Measurements from ENCODE around the gene ELAVL2. TPM values are rescaled to one million over a fixed set of nuclear protein-coding genes. Genes with fewer than 3 reads are reported as not detected.

The ELAVL2 gene
- total RNA-seq, 3 donors from 2014 or later = 0.59 to 1.1 (median 0.66) TPM

GRCh38 chr9:23702311-23702922 lies 123.6 kb downstream of the ELAVL2 start:
- no peaks in the 10 kb centered on the region for H3K4me1 ChIP-seq
- DNase-seq (ENCODE audit: low spot score in 2 of 2) = no peak

GRCh38 chr9:23701291-23701690 lies 124.7 kb downstream of the ELAVL2 start:
- intact Hi-C loops (cut with DNase I; ENCODE audit: low total_unique reads) = no loop called here
- H3K9me3 ChIP-seq = no peaks in the 10 kb centered on the region
- DNase-seq (ENCODE audit: low spot score in 2 of 2) = no peak
- H3K27ac ChIP-seq = no peak overlapping the region
- no peaks in the 10 kb centered on the region for H3K4me1 ChIP-seq
- H3K36me3 ChIP-seq = no peaks in the 10 kb centered on the region
- no peak for TF ChIP-seq POLR2A (IDR thresholded peaks at IDR 0.05)
- TF ChIP-seq POLR2AphosphoS5 (IDR thresholded peaks at IDR 0.05) = no peak
- no peak for TF ChIP-seq CTCF (IDR thresholded peaks at IDR 0.05)
- H3K27me3 ChIP-seq = no peaks in the 10 kb centered on the region
- no peak overlapping the region for H3K4me3 ChIP-seq

More at GRCh38 chr9:23702311-23702922, 123.6 kb downstream of the ELAVL2 start:
- intact Hi-C loops (cut with DNase I; ENCODE audit: low total_unique reads) = no loop called here
- no peak for TF ChIP-seq POLR2A (IDR thresholded peaks at IDR 0.05)
- TF ChIP-seq POLR2AphosphoS5 (IDR thresholded peaks at IDR 0.05) = no peak
- no peak for TF ChIP-seq CTCF (IDR thresholded peaks at IDR 0.05)
- no peaks in the 10 kb centered on the region for H3K9me3 ChIP-seq
- no peak overlapping the region for H3K27ac ChIP-seq
- H3K4me3 ChIP-seq = no peak overlapping the region
- no peaks in the 10 kb centered on the region for H3K27me3 ChIP-seq
- no peaks in the 10 kb centered on the region for H3K36me3 ChIP-seq

DNA sequence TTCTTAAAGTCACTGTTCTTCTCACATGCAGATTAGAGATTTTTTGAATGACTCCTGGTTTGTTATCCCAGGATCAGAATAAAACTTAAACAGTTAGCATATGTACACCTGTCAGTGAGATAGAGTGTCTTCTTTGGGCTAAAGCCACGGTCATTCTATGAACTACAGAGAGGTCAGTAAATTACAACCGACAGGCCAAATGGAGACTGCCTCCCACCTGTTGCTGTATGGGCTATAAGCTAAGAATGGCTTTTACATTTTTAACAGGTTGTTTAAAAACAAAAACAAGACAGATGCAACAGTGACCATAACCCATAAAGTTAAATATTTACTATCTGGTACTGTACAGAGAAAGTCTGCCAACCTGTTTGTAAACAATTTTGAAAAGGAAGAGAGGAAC lies 125.7 kb downstream of the ELAVL2 start:
- H3K4me1 ChIP-seq = no peaks in the 10 kb centered on the region
- H3K4me3 ChIP-seq = no peak overlapping the region
- no peak for DNase-seq (ENCODE audit: low spot score in 2 of 2)
- no peaks in the 10 kb centered on the region for H3K27me3 ChIP-seq
- intact Hi-C loops (cut with DNase I; ENCODE audit: low total_unique reads) = no loop called here
- H3K27ac ChIP-seq = no peak overlapping the region
- no peaks in the 10 kb centered on the region for H3K9me3 ChIP-seq
- H3K36me3 ChIP-seq = no peaks in the 10 kb centered on the region
- no peak for TF ChIP-seq POLR2A (IDR thresholded peaks at IDR 0.05)
- no peak for TF ChIP-seq POLR2AphosphoS5 (IDR thresholded peaks at IDR 0.05)
- no peak for TF ChIP-seq CTCF (IDR thresholded peaks at IDR 0.05)

GRCh38 chr9:23698161-23698560 lies 127.9 kb downstream of the ELAVL2 start:
- Histone ChIP-seq H3K27me3 (no peaks in the 10 kb centered on the region), H3K36me3 (no peaks in the 10 kb centered on the region), H3K27ac (no peak overlapping the region), H3K9me3 (no peaks in the 10 kb centered on the region), H3K4me3 (no peak overlapping the region), H3K4me1 (no peaks in the 10 kb centered on the region)
- intact Hi-C loops (cut with DNase I; ENCODE audit: low total_unique reads) = no loop called here
- no peak for DNase-seq (ENCODE audit: low spot score in 2 of 2)
- TF ChIP-seq POLR2AphosphoS5 (IDR thresholded peaks at IDR 0.05) (no peak), POLR2A (IDR thresholded peaks at IDR 0.05) (no peak), CTCF (IDR thresholded peaks at IDR 0.05) (no peak)

GRCh38 chr9:23695572-23695971 lies 130.5 kb downstream of the ELAVL2 start:
- Histone ChIP-seq H3K27ac (no peak overlapping the region), H3K9me3 (no peaks in the 10 kb centered on the region), H3K27me3 (no peaks in the 10 kb centered on the region), H3K4me1 (no peaks in the 10 kb centered on the region), H3K36me3 (no peaks in the 10 kb centered on the region), H3K4me3 (no peak overlapping the region)
- intact Hi-C loops (cut with DNase I; ENCODE audit: low total_unique reads) = no loop called here
- DNase-seq (ENCODE audit: low spot score in 2 of 2) = no peak
- no peak for TF ChIP-seq CTCF (IDR thresholded peaks at IDR 0.05)
- no peak for TF ChIP-seq POLR2AphosphoS5 (IDR thresholded peaks at IDR 0.05)
- TF ChIP-seq POLR2A (IDR thresholded peaks at IDR 0.05) = no peak
